Choroid plexus epithelial cell (primary cell): ENCODE results near the gene NR2F6.

Source experiments
- DNase-seq: peaks from one replicate; pipeline ENCODE4 v3.0.0-alpha.2; 2010; ENCODE audit warnings: low read depth
- H3K4me3 ChIP-seq: 2 replicates; pipeline ENCODE4 v1.5.1; 2011; ENCODE audit warnings: low read depth, mild to moderate bottlenecking, control low read depth, low read length, moderate library complexity
- TF ChIP-seq, protein P1 (sequence below): conservative IDR thresholded peaks from 2 replicates; pipeline ENCODE4 v1.5.1; 2011; ENCODE audit warnings: low read depth, mild to moderate bottlenecking, control low read depth, inconsistent platforms, low read length, moderate library complexity

Gene NR2F6

DNA sequence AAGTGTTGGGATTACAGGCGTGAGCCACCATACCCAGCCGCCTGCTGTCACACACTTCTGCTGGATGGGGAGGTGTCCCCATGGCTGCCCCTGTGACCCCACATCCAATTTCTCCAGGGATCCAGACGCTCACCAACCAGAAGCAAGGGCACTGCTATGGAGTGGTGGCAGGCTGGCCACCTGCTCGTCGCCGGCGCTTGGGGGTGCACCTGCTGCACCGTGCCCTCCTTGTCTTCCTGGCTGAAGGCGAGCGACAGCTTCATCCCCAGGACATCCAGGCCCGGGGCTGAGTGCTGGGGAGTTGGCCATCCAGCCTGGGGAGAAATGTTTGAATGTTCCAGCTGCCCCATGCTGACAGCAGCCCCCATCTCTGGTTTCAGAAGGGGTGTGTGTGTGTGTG is 40.5 kb upstream of the NR2F6 start:
- TF ChIP-seq, protein P1, sequence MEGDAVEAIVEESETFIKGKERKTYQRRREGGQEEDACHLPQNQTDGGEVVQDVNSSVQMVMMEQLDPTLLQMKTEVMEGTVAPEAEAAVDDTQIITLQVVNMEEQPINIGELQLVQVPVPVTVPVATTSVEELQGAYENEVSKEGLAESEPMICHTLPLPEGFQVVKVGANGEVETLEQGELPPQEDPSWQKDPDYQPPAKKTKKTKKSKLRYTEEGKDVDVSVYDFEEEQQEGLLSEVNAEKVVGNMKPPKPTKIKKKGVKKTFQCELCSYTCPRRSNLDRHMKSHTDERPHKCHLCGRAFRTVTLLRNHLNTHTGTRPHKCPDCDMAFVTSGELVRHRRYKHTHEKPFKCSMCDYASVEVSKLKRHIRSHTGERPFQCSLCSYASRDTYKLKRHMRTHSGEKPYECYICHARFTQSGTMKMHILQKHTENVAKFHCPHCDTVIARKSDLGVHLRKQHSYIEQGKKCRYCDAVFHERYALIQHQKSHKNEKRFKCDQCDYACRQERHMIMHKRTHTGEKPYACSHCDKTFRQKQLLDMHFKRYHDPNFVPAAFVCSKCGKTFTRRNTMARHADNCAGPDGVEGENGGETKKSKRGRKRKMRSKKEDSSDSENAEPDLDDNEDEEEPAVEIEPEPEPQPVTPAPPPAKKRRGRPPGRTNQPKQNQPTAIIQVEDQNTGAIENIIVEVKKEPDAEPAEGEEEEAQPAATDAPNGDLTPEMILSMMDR, result no peak
- no peak for DNase-seq
- no peak overlapping the region for H3K4me3 ChIP-seq

DNA sequence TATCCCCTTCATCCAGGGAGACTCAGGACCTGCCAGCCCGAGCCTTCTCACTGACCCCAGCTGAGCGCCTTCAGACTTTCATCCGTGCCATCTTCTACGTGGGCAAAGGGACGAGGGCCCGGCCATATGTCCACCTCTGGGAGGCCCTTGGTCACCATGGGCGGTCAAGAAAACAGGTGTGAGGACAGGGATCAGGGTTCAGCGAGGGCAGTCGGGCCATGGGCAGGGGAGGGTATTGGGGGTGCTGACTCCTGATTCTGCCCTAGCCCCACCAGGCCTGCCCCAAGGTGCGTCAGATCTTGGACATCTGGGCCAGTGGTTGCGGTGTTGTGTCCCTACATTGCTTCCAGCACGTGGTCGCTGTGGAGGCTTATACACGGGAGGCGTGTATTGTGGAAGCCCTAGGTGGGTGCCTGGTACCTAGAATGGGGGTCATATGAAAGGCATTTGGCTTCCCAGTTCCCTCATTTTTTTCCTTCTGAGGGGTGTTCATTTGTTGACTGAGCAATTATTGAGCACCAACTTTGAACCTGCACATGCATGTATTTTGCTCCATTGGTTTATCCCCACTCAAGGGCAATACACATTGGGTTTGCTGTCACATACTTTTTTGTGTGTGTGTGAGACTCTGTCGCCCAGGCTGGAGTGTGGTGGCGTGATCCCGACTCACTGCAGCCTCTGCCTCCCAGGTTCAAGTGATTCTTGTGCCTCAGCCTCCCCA is 39.9 kb upstream of the NR2F6 start:
- TF ChIP-seq, protein P1, result no peak
- no peak for DNase-seq
- H3K4me3 ChIP-seq, result no peak overlapping the region

DNA sequence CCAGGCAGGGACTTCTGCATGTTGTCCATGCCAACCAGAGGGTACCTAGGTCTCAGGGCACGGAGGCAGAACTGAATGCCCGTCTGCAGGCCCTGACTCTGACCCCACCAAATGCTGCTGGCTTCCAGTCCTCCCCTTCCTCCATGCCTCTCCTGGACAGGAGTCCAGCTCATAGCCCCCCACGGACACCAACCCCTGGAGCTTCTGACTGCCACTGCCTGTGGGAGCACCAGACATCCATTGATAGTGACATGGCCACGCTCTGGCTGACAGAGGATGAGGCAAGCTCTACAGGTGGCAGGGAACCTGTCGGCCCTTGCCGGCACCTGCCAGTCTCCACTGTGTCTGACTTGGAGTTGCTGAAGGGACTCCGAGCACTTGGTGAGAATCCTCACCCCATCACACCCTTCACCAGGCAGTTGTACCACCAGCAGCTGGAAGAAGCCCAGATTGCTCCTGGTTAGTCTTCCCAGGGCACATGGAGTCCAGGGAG is 37.8 kb upstream of the NR2F6 start:
- H3K4me3 ChIP-seq, result no peak overlapping the region
- TF ChIP-seq, protein P1, result peak; percentile 2
- no peak for DNase-seq

DNA sequence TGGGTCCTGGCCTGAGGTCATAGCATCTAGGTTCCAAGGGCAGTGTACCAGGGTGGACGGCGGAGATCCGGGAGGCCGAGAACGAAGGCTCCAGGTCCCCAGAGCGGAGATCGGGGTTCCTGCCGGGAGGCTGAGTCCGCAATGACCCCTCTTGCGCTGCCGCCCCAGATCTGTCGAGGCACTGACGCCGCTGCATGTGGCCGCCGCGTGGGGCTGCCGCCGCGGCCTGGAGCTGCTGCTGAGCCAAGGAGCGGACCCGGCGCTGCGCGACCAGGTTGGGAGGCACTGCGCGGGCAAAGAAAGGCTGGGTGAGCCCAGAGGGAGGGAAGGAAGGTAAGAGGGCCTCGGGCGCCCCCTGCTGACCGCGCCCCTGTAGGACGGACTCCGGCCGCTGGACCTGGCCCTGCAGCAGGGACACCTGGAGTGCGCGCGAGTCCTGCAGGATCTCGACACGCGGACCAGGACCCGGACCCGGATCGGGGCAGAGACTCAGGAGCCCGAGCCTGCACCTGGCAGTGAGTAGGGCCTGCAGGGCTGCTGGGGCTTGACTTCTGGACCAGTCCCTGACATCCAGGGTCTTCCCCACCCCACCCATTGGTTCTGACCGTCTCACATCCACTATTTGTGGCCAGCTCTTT is 36.9 kb upstream of the NR2F6 start:
- peak; percentile 75 for DNase-seq
- TF ChIP-seq, protein P1, result peak; percentile 85
- peak overlapping the region; percentile 45 for H3K4me3 ChIP-seq

DNA sequence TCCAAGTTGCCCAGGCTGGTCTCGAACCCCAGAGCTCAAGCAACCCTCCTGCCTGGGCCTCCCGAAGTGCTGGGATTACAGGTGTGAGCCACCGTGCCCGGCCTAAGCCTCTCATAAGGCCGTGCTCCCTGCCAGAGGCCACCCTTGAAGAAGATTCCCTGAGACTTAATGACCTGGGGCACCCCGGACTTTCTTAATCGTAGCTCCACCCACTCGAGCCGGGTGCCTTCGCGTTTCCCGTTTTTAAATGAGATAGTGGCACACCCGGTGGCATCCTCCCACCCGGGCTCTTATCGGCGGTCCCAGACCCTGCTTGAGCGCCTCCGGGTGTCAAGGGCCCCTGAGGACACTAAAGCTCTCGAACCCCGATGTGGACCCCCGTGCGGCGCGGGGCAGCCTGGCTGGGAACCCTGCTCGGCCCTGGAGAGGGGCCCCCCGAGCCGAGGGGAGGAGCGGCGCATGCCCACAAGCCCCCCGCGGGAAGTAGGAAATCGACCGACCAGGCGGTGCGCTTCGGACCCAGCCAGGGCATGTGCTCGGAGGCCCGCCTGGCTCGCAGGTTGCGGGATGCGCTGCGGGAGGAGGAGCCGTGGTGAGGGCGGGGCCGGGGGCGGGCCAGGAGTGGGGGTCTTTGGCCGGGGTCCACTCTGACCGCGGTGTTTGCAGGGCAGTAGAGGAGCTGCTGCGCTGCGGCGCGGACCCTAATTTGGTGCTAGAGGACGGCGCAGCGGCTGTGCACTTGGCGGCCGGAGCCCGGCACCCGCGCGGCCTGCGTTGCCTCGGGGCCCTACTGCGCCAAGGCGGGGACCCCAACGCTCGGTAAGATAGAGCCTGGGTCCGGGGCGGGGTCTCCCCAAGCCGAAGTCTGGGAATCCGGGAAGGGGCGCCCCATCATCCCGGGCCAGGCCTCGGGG is 35.9 kb upstream of the NR2F6 start, which contains the start of gene ANKLE1:
TSS of gene ANKLE1 (plus strand) at position 511 of the 914 bp plus-strand sequence. CDS start at position 531, 20 bp downstream.
- TF ChIP-seq, protein P1, result no peak
- DNase-seq, result no peak

DNA sequence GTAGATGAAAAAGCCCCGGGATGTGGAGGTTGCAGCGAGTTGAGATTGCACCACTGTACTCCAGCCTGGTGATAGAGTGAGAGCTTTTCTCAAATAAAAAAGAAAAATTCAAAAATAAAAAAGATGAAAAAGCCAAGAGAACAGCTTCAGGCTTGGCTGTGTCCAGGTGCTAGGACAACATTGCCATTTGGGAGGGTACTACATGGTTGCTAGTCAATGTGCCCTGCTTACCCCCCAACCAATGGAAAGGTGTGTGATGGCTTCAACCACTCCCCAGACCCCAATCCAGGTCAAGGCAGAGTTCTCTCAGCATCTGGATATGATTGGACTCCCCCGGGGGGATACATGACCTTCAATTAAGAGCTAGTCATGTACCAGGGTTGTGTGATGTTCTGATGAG is 33.7 kb upstream of the NR2F6 start:
- TF ChIP-seq, protein P1, result no peak
- DNase-seq, result no peak
- no peak overlapping the region for H3K4me3 ChIP-seq

More for the DNA sequence above, 35.9 kb upstream of the NR2F6 start, which contains the start of gene ANKLE1:
- H3K4me3 ChIP-seq, result peak within 1 kb of the TSS; percentile 46
